Keratinocyte (primary cell): ENCODE data around the gene GPT2. TPM values are rescaled to one million over a fixed set of nuclear protein-coding genes. Genes with fewer than 3 reads are reported as not detected.

Source experiments
- DNase-seq: peaks from one replicate; pipeline ENCODE4 v3.0.0-alpha.2; 2011; ENCODE audit warnings: low read depth, missing footprints, low spot score
- FAIRE-seq: peaks from 2 replicates; lab custom pipeline; 2011; peaks lifted over from hg19 to GRCh38; lab: Jason Lieb, UNC
- H2AFZ ChIP-seq: 2 replicates; pipeline ENCODE4 v1.6.0; 2012; ENCODE audit warnings: low read length, control low read depth, inconsistent platforms; ENCODE audit not compliant: control insufficient read depth
- H3K27ac ChIP-seq: 2 replicates; pipeline ENCODE4 v1.5.1; 2011; ENCODE audit warnings: low read length; ENCODE audit not compliant: control insufficient read depth, insufficient read depth
- H3K27me3 ChIP-seq: 3 replicates; pipeline ENCODE4 v1.6.0; 2011; ENCODE audit warnings: low read length; ENCODE audit not compliant: control insufficient read depth, insufficient read depth; ENCODE audit errors: extremely low read depth
- H3K36me3 ChIP-seq, 2 experiments: 2 replicates in 1 of 2; 3 replicates in 1 of 2; pipeline ENCODE4 v1.5.1; 2011; ENCODE audit warnings: low read length in 2 of 2, mild to moderate bottlenecking in 1 of 2; ENCODE audit not compliant: control insufficient read depth in 2 of 2, insufficient read depth in 2 of 2; ENCODE audit errors: extremely low read depth in 1 of 2
- H3K4me1 ChIP-seq: 3 replicates; pipeline ENCODE4 v1.5.1; 2011; ENCODE audit warnings: low read length; ENCODE audit not compliant: control insufficient read depth, insufficient read depth; ENCODE audit errors: extremely low read depth
- H3K4me2 ChIP-seq: 3 replicates; pipeline ENCODE4 v1.6.0; 2011; ENCODE audit warnings: low read depth, low read length; ENCODE audit not compliant: control insufficient read depth, insufficient read depth; ENCODE audit errors: extremely low read depth
- H3K4me3 ChIP-seq, 3 experiments: fragments of 200-600 bp in 1 of 3; sonication (generic) in 1 of 3; 2 replicates in 2 of 3; 3 replicates in 1 of 3; pipeline ENCODE4 v1.5.1; 2011 to 2016; ENCODE audit warnings: low read length in 3 of 3, mild to moderate bottlenecking in 3 of 3, control low read depth in 2 of 3, inconsistent platforms in 1 of 3, low read depth in 1 of 3, mixed read lengths in 1 of 3, mixed run types in 1 of 3, moderate library complexity in 1 of 3; ENCODE audit not compliant: control insufficient read depth in 2 of 3, insufficient read depth in 2 of 3; ENCODE audit errors: extremely low read depth in 1 of 3
- H3K79me2 ChIP-seq: 2 replicates; pipeline ENCODE4 v1.6.0; 2012; ENCODE audit warnings: low read length; ENCODE audit not compliant: control insufficient read depth, insufficient read depth
- H3K9ac ChIP-seq: 3 replicates; pipeline ENCODE4 v1.6.0; 2011; ENCODE audit warnings: low read length; ENCODE audit not compliant: control insufficient read depth, insufficient read depth; ENCODE audit errors: extremely low read depth
- H3K9me1 ChIP-seq: 3 replicates; pipeline ENCODE4 v1.6.0; 2011; ENCODE audit warnings: low read length; ENCODE audit not compliant: control insufficient read depth, insufficient read depth; ENCODE audit errors: extremely low read depth
- H3K9me3 ChIP-seq: 2 replicates; pipeline ENCODE4 v1.5.1; 2012; ENCODE audit warnings: low read depth, low read length; ENCODE audit not compliant: control insufficient read depth
- H4K20me1 ChIP-seq: 3 replicates; pipeline ENCODE4 v1.6.0; 2011; ENCODE audit warnings: low read length; ENCODE audit not compliant: control insufficient read depth, insufficient read depth; ENCODE audit errors: extremely low read depth
- EZH2 ChIP-seq: IDR thresholded peaks from one replicate; pipeline ENCODE4 v1.6.1; 2012; ENCODE audit warnings: inconsistent platforms, mild to moderate bottlenecking, low read length, moderate library complexity
- dilution Hi-C: fragments of 300-500 bp; cut with MboI; formaldehyde crosslinking; loops from one replicate; pipeline ENCODE4 v1.7.0; 2020; ENCODE audit warnings: low sequenced_read_pairs; ENCODE audit not compliant: extremely low pct_ligation_motif_present
- polyA plus RNA-seq, 5 experiments: library from polyadenylated mRNA; depleted of rRNA in 3 of 5; stranded (reverse) in 3 of 5; stranded (forward) in 1 of 5; unstranded in 1 of 5; fragments of >200 nt; gene quantifications; 1 replicate in 1 of 5; 2 replicates in 3 of 5; 3 replicates in 1 of 5; pipeline versions ENCODE4 v1.2.1 to v1.2.3, GENCODE V29; 2011 to 2012; ENCODE audit warnings: missing spikeins in 2 of 5, low read depth in 1 of 5, low replicate concordance in 1 of 5
- small RNA-seq, 3 experiments: library from RNA; depleted of rRNA; stranded (forward); fragments of <200 nt; gene quantifications; one replicate each; pipeline ENCODE3, GENCODE V24; 2012; ENCODE audit warnings: low read depth in 3 of 3, low replicate concordance in 1 of 3; ENCODE audit not compliant: insufficient read length in 3 of 3
- TF ChIP-seq, protein P1 (sequence below), 3 experiments: IDR thresholded peaks in 1 of 3; conservative IDR thresholded peaks in 1 of 3; optimal IDR thresholded peaks in 1 of 3; 2 replicates in 2 of 3; 3 replicates in 1 of 3; pipeline versions ENCODE3 to v1.5.1; 2011; ENCODE audit warnings: low read length in 3 of 3, mild to moderate bottlenecking in 3 of 3, moderate library complexity in 2 of 3, control low read depth in 1 of 3, inconsistent platforms in 1 of 3; ENCODE audit not compliant: insufficient read depth in 2 of 3; ENCODE audit errors: extremely low read depth in 1 of 3

GPT2 gene
- polyA plus RNA-seq, 1 donor (not counting 4 experiments of a cell fraction or from before 2014, with no cell fraction given) = 16.1 TPM

DNA sequence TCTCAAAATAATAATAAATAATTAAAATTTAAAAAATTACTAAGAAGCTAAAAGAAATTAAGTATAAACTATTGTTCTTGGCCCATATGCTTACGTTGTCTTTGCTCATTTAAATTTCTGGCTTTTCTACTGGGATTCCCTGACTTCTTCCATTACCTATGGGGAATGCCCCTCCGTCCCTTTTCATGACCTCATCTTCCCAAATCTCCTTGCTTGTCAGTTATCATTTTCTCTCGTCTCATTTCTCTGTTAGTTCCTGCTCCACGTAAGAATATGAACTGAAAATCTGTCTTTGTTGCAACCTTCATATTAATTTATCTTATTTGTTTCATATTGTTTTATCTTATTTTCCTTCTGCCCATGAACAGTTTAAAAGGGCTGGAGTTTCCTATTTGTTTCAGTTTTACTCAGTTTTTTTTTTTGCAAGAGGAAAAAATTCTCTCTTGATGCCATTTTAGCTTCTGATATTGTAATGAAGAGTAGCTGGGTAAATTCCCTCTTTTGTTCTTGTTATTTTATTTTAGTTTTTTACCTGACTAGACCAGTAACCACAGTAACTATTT is 91.8 kb downstream of the GPT2 start:
- Histone ChIP-seq H3K9ac (no peak overlapping the region), H4K20me1 (no peaks in the 10 kb centered on the region), H2AFZ (no peak overlapping the region), H3K4me3 (no peak overlapping the region), H3K79me2 (peaks cover 27% of the 10 kb centered on the region), H3K4me2 (no peak overlapping the region), H3K27ac (no peak overlapping the region), H3K36me3 (peaks cover 0 to 3% of the 10 kb centered on the region in 2 experiments), H3K4me1 (peaks cover 18% of the 10 kb centered on the region), H3K9me3 (no peaks in the 10 kb centered on the region), H3K9me1 (no peaks in the 10 kb centered on the region), H3K27me3 (no peaks in the 10 kb centered on the region)
- DNase-seq = no peak
- no peak for FAIRE-seq
- dilution Hi-C loops = no loop called here
- TF ChIP-seq, protein P1, sequence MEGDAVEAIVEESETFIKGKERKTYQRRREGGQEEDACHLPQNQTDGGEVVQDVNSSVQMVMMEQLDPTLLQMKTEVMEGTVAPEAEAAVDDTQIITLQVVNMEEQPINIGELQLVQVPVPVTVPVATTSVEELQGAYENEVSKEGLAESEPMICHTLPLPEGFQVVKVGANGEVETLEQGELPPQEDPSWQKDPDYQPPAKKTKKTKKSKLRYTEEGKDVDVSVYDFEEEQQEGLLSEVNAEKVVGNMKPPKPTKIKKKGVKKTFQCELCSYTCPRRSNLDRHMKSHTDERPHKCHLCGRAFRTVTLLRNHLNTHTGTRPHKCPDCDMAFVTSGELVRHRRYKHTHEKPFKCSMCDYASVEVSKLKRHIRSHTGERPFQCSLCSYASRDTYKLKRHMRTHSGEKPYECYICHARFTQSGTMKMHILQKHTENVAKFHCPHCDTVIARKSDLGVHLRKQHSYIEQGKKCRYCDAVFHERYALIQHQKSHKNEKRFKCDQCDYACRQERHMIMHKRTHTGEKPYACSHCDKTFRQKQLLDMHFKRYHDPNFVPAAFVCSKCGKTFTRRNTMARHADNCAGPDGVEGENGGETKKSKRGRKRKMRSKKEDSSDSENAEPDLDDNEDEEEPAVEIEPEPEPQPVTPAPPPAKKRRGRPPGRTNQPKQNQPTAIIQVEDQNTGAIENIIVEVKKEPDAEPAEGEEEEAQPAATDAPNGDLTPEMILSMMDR (optimal IDR thresholded peaks at IDR 0.05 in 1 of 3, IDR thresholded peaks at IDR 0.05 in 1 of 3, conservative IDR thresholded peaks at IDR 0.05 in 1 of 3; ENCODE audit: extremely low read depth in 1 of 3, insufficient read depth in 2 of 3, low read length in 3 of 3) = no peak
- TF ChIP-seq EZH2 = no peak

DNA sequence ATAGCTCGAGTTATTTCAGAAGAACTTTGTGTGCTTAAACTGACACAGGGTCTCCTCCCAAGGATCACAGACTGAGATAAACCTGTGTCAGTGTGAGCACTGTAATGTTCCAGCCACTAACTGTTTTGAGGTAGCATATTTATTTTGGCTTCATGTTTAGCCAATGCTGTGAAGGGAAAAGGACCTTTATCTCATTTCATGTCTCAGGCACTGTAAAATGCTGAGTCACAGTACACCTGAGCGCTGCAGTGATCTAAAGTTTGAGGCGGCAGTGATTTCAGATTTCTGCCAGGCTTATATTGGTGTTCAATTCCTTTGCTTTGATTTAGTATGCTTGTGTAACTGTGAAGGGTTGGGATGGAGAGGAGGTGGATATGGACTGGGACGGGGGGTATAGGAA is 92.4 kb downstream of the GPT2 start:
- no peak overlapping the region for H3K4me2 ChIP-seq
- peak overlapping the region; percentile 64 for H2AFZ ChIP-seq
- no peak for TF ChIP-seq EZH2
- TF ChIP-seq, protein P1 (optimal IDR thresholded peaks at IDR 0.05 in 1 of 3, IDR thresholded peaks at IDR 0.05 in 1 of 3, conservative IDR thresholded peaks at IDR 0.05 in 1 of 3; ENCODE audit: extremely low read depth in 1 of 3, insufficient read depth in 2 of 3, low read length in 3 of 3) = no peak

More for the DNA sequence above, 92.4 kb downstream of the GPT2 start:
- Histone ChIP-seq H3K27me3 (no peaks in the 10 kb centered on the region), H3K4me1 (peaks cover 18% of the 10 kb centered on the region), H3K9me3 (no peaks in the 10 kb centered on the region), H3K4me3 (no peak overlapping the region), H3K79me2 (peaks cover 22% of the 10 kb centered on the region), H3K36me3 (peaks cover 0 to 1% of the 10 kb centered on the region in 2 experiments), H3K9me1 (no peaks in the 10 kb centered on the region), H3K27ac (no peak overlapping the region), H3K9ac (no peak overlapping the region), H4K20me1 (no peaks in the 10 kb centered on the region)
- dilution Hi-C loops = no loop called here
- FAIRE-seq (no peak), DNase-seq (no peak)

Small RNAs within 50 kb of the gene (small RNA-seq; reads per million reads assigned to genes)
- 0 reads per million in 3 experiments for gene AC007225.2

Other genes with a start within 250 kb of the GPT2 start
- gene VPS35, start 195.2 kb upstream of the GPT2 start, polyA plus RNA-seq = 48.6 to 87.3 TPM (median 51.2 TPM) in 3 replicates
- gene ORC6, start 194.7 kb upstream of the GPT2 start, polyA plus RNA-seq = 9.3 to 21.9 TPM (median 16.6 TPM) in 3 replicates
- 0.03 to 0.04 TPM in 2 of 3 replicates, not detected in the other for gene MYLK3, start 136.0 kb upstream of the GPT2 start, polyA plus RNA-seq
- 6.7 to 10.2 TPM (median 7.0 TPM) in 3 replicates for gene C16orf87, start 53.2 kb upstream of the GPT2 start, polyA plus RNA-seq
- 19.9 to 36.3 TPM (median 30.5 TPM) in 3 replicates for gene DNAJA2, start 89.3 kb downstream of the GPT2 start, polyA plus RNA-seq